Superior temporal gyrus (tissue), 1 donor: Measurements from ENCODE around the gene CITED4.
A peak's percentile ranks its signal among the peaks of the same experiment; 100 is the strongest.
"Not testable (repeated sequence)": the region's sequence is repeated elsewhere in the genome, so short reads cannot be mapped to it uniquely, and the experiment has no call there.

Experiments
- DNase-seq: peaks from one replicate; pipeline ENCODE4 v3.0.0-alpha.2; 2016; ENCODE audit errors: extremely low spot score

CITED4 gene

GRCh38 chr1:40862008-40862863, at the start of gene CITED4:
TSS of gene CITED4 (minus strand) at chr1:40862363. CDS start at chr1:40862127, 236 bp downstream.
- peak; percentile 94 for DNase-seq

- no peak for DNase-seq
Observed at GRCh38 chr1:40911105-40911504, 48.9 kb upstream of the CITED4 start.

GRCh38 chr1:40909281-40909680, 47.1 kb upstream of the CITED4 start:
- DNase-seq = no peak

GRCh38 chr1:40908350-40908749, 46.2 kb upstream of the CITED4 start:
- DNase-seq = no peak

GRCh38 chr1:40907899-40908298, 45.7 kb upstream of the CITED4 start:
- DNase-seq = no peak

GRCh38 chr1:40906781-40907400, 44.7 kb upstream of the CITED4 start:
- DNase-seq = no peak

GRCh38 chr1:40905061-40905460, 42.9 kb upstream of the CITED4 start:
- DNase-seq = no peak

- DNase-seq = no peak
Observed at GRCh38 chr1:40903106-40903505, 40.9 kb upstream of the CITED4 start.

GRCh38 chr1:40901886-40902852, 40.0 kb upstream of the CITED4 start:
- no peak for DNase-seq

GRCh38 chr1:40899230-40899870, 37.2 kb upstream of the CITED4 start:
- DNase-seq = no peak

GRCh38 chr1:40898431-40898901, 36.3 kb upstream of the CITED4 start:
- DNase-seq = no peak

GRCh38 chr1:40897513-40897912, 35.4 kb upstream of the CITED4 start:
- DNase-seq = no peak

- no peak for DNase-seq
Observed at GRCh38 chr1:40896482-40896881, 34.3 kb upstream of the CITED4 start.

- DNase-seq = no peak
Observed at GRCh38 chr1:40895601-40896000, 33.4 kb upstream of the CITED4 start.

- not testable (repeated sequence) for DNase-seq
Observed at GRCh38 chr1:40894858-40895257, 32.7 kb upstream of the CITED4 start.

- no peak for DNase-seq
Observed at GRCh38 chr1:40894455-40894854, 32.3 kb upstream of the CITED4 start.

- DNase-seq = no peak
Observed at GRCh38 chr1:40893946-40894345, 31.8 kb upstream of the CITED4 start.

- DNase-seq = no peak
Observed at GRCh38 chr1:40892354-40892753, 30.2 kb upstream of the CITED4 start.

GRCh38 chr1:40890771-40891170, 28.6 kb upstream of the CITED4 start:
- DNase-seq = no peak

GRCh38 chr1:40887652-40888051, 25.5 kb upstream of the CITED4 start:
- no peak for DNase-seq

GRCh38 chr1:40887012-40887378, 24.8 kb upstream of the CITED4 start:
- DNase-seq = no peak
